ENCODE measurements around the gene SALL3.

Gene SALL3

GRCh38 chr18:78981394-78981831, 1.8 kb downstream of the SALL3 start:
- no peak for DNase-seq

DNA sequence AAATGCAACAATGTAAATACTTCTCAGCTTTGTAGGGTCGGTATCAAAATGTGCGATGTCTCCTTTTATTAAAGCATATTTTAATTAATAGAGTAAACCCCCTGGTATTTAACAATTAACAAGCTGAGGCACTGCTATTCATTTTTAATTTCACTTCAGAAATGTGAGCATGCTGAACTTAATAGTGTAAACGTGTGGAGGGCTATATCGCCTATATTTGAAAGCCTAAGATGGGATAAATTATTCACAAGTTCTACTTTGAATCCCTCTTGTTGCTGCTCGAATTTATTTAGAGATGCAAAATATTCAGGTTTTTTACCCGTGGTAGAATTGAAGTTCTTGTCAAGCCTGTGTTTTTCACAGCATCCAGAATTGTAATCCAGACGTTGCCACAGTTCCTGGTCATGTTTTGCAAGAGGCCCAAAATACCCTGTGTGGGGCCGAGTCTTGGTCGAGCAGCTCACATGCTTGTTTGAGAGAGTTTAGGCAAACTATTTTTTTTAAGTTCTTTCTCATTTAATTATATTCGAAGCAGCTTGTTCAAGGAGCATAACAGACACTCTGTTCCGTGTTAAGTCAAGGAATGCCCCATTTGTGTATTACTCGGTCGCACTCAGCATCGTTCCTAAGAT, 2.5 kb downstream of the SALL3 start:
- no peak for DNase-seq

DNA sequence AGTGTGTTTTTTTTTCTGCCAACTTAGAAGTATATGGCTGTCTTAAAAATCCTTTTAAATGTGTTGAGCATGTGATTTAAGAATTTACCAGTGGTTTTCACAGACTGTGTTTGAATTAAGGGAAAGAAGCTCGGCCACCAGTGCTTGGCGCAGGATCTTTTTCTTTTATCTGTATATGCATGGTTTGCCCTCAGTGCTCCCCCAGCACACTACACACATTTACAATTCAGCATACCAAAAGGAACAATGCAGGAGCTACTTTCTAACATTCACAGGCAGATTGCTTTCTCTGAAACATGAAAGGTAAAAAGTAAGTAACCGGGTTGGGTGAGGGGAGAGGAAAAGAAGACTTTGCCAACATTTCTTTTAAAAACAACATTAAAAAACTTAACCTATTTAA, 3.9 kb downstream of the SALL3 start:
- DNase-seq, result no peak

DNA sequence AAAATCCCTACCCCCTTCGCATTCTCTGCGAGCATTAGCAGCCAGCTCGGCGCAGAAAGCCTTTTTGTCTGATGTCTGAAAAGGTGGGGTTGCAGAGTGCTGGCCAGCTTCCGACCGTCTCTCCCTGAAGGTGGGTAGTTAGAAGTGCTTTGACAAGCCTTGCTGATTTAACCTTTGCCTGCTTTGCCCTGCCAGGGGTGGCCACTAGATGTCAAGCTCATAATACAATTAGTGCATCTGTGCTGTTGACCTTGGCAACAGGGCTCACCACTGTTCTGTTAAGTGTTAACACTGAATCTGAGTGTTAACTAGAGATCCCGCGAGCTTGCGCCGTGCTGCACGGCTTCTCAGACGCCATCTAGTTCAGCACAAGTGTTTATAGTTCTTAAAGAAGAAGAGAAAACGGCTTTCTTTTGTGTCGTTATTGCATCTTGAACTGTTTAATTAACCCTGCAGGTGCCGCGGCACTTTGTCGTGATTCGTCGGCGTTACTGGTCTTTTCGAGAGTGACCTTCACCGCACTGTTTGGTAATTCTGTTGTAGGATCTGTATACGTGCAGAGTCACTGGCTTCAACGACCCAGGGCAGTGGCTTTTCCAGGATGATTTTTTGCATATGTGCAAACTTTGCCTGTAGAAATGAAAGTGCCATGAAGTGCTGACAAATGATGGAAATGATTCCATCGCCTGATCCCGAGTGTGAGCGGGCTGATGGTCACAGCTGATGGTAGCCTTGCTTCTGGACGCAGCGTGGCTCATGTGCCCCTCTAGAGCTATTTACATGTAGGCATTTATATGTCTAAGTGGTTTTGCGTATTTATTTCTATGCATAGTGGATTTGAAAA, 5.5 kb downstream of the SALL3 start:
- peak; percentile 61 for DNase-seq

DNA sequence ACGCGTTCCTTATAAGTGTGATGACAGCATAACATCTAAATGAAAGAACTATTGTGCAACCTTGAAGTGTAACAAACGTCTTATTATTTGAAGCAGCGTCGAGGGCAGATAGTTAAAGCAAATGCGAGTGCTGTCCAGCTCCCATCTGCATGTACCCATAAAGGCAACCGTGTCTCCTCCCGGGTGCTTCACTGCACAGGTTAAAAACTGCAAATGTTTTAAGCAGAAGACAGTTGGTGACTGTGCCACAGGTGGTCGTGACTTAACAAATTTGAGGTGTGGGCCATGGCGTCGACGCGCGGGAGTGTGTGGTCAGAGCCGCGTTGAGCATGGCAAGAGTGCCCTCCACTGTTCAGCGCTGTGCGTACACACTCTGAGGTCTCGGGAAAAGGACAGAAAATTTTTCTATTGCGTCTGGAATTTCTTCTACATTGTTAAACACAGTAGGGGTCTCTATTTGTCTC, 6.4 kb downstream of the SALL3 start:
- no peak for DNase-seq

- DNase-seq, result no peak
These were observed 11.8 kb downstream of the SALL3 start for GRCh38 chr18:78991446-78991845.

GRCh38 chr18:78992041-78993011, 12.7 kb downstream of the SALL3 start:
- DNase-seq, result no peak

GRCh38 chr18:78993014-78993926, 13.7 kb downstream of the SALL3 start:
- DNase-seq, result no peak

DNA sequence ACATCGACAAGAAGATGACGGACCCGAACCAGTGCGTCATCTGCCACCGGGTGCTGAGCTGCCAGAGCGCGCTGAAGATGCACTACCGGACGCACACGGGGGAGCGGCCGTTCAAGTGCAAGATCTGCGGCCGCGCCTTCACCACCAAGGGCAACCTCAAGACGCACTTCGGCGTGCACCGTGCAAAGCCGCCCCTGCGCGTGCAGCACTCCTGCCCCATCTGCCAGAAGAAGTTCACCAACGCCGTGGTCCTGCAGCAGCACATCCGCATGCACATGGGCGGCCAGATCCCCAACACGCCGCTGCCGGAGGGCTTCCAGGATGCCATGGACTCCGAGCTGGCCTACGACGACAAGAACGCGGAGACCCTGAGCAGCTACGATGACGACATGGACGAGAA, 14.4 kb downstream of the SALL3 start:
- no peak for DNase-seq

DNA sequence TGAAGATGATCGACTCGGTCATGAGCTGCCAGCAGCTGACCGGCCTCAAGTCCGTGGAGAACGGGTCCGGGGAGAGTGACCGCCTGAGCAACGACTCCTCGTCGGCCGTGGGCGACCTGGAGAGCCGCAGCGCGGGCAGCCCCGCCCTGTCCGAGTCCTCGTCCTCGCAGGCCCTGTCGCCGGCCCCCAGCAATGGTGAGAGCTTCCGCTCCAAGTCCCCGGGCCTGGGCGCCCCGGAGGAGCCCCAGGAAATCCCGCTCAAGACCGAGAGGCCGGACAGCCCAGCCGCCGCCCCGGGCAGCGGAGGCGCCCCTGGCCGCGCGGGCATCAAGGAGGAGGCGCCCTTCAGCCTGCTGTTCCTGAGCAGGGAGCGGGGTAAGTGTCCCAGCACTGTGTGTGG, 14.9 kb downstream of the SALL3 start:
- no peak for DNase-seq

DNA sequence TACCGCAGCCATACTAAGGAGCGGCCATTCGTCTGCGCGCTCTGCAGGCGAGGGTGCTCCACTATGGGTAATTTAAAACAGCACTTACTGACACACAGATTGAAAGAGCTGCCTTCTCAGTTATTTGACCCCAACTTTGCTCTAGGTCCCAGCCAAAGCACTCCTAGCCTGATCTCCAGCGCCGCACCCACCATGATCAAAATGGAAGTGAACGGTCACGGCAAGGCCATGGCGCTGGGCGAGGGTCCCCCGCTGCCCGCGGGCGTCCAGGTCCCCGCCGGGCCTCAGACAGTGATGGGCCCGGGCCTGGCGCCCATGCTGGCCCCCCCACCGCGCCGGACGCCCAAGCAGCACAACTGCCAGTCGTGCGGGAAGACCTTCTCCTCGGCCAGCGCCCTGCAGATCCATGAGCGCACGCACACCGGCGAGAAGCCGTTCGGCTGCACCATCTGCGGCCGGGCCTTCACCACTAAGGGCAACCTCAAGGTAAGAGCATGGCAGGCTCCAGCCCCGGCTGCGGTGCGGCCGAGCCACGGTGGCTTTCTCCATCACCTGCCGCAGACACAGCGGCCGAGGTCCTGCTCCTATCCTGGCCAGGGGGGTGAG, 15.5 kb downstream of the SALL3 start:
- DNase-seq, result no peak

GRCh38 chr18:78995740-78996395, 16.2 kb downstream of the SALL3 start:
- peak; percentile 60 for DNase-seq

DNA sequence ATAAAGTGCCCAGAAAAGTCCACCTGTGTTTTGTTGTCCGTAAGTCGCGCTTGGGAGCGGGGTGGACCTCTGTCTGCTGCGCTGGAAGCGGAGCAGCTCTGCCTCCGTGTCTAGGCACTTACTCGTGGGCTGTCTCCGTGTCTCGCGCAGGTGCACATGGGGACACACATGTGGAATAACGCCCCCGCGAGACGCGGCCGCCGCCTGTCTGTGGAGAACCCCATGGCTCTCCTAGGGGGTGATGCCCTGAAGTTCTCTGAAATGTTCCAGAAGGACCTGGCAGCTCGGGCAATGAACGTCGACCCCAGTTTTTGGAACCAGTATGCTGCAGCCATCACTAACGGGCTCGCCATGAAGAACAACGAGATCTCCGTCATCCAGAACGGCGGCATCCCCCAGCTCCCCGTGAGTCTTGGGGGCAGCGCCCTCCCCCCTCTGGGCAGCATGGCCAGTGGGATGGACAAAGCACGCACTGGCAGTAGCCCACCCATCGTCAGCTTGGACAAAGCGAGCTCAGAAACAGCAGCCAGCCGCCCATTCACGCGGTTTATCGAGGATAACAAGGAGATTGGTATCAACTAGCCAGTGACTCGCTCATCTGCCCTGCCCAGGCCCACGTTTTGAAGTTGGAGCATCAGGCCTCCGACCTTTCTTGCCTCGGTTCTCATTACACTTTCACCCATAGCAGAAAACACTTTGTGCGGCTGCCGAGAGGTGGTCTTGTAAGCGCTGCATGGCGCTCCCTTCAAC, 17.3 kb downstream of the SALL3 start:
- no peak for DNase-seq

GRCh38 chr18:78998371-78999071, 18.9 kb downstream of the SALL3 start:
- DNase-seq, result no peak

DNA sequence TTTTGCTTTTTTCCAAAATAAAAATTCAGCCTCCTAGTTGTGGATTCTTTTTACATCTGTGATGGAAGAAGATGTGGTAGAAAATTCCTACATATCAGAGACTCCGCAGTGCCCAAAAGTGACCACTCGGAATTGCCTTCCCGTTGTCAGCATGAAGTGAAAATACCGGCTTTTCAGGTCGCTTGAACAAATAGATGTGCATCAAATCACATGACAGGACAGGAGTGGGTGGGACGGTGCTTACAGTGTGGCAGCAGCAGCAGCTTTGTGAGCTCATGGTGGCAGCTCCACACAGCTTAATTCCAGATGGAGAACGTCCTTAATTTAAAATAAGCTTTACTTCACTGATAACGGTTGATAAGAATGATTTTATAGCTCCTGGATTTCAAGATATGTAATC, 20.3 kb downstream of the SALL3 start:
- no peak for DNase-seq

- no peak for DNase-seq
These were observed 21.4 kb downstream of the SALL3 start for GRCh38 chr18:79000997-79001396.

DNA sequence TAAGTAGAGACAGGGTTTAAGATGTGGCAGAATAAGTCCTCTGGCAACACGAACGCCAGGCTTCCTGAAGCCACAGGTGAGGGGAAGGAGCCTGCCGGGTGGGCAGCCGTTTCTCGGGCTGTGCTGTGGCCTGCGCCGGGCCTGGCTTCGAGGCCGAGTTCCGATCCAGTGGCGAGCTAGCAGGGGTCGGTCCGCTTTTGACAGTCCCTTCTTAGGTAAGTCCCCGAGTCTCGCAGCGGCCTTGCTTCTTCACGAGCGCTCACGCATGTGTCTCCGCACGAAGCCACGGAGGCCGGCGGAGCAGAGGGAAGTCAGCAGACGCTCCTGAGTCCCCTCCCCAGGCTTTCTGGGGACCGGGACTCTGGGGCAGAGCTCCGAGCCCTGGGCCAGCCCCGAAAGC, 26.0 kb downstream of the SALL3 start:
- DNase-seq, result no peak

DNA sequence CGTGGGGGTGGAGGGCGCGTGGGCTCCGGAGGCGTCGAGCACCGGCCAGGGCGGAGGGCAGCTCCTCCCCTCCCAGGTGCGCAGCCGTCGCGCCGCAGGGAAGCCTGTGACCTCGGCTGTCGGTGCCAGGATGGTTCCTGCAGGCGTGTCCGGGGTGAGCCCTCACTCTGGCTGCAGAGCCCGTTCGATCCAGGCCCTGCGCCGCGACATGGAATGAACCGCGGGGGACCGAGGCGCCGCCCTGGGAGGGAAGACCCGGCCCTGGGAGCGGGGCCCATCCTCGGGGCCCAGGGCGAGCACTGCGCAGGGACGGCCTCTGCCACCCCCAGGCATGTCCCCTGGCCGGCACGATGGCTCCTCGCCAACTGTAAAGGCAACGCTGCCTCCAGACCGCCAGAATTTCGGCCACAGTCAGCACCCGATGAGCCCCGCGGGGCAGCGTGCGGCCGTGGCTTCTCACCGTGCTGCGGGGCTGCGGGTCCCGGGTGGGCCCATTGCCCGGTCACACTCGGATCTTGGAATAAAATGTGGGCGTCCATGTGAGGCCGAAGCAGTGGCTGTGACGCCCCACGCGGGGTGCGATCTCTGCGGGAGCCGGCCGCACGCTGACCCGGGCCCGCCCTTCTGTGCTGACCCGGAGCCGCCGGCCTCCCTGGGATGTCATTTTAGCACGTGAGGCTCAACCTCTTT, 26.6 kb downstream of the SALL3 start:
- no peak for DNase-seq

DNA sequence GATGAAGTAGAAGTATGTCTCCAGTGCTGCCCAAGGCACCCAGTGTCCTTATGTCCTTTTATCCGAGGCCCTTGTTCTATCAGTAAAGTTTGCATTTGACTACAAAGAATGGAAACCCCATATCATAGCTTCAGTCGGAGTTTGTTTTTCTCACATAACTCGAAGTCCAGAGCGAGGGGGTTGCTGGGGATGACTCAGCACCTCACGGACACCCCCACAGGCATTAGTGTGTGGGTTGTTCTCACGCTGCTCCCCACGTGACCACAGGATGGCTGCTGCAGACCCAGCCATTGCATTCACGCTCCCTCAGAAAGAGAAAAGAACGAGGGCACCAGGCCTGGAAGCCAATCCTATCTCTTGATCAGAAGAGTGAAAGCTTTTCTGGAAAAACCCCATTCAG, 27.8 kb downstream of the SALL3 start:
- DNase-seq, result no peak
